Thyroid gland (tissue), 4 donors: ENCODE measurements around the gene TRAK2.

Experiments used
- CTCF ChIP-seq, 6 experiments: fragments of 200-600 bp in 3 of 6; fragments of 450-650 bp in 3 of 6; sonication (generic) in 3 of 6; IDR thresholded peaks; one replicate each; pipeline ENCODE4 v1.5.1; 2016 to 2019; ENCODE audit warnings: antibody characterized with exemption in 6 of 6, mild to moderate bottlenecking in 2 of 6, inconsistent platforms in 1 of 6, moderate library complexity in 1 of 6
- POLR2A ChIP-seq, 2 donors: fragments of 450-650 bp; IDR thresholded peaks; one replicate each; pipeline ENCODE4 v1.6.1; 2017; ENCODE audit warnings: antibody characterized with exemption in 2 of 2, mild to moderate bottlenecking in 2 of 2, moderate library complexity in 1 of 2

GRCh38 chr2:201490291-201490690, 39.0 kb upstream of the TRAK2 start:
- TF ChIP-seq CTCF (IDR thresholded peaks at IDR 0.05) (no peak), POLR2A (IDR thresholded peaks at IDR 0.05) (no peak)
